K562 (cell line): ENCODE data around the gene GPR162. TPM values are rescaled to one million over a fixed set of nuclear protein-coding genes. Genes with fewer than 3 reads are reported as not detected.

Experiments
- ATAC-seq: fragments of 200-7000 bp; cut with Tn5 transposase; 3 replicates; pipeline ENCODE4 v1.9.1; 2020; ENCODE audit warnings: moderate library complexity
- BruUV-seq: library from RNA; stranded (reverse); fragments of 400-500 nt; replicated peaks from 2 replicates; lab custom pipeline; 2021; lab: Mats Ljungman, UMichigan
- CTCF ChIA-PET: fragments of 300-600 bp; formaldehyde crosslinking; extraction: SDS; loops from one replicate; lab custom pipeline; 2021; ENCODE audit warnings: low intra/inter-chr PET ratio; lab: Yijun Ruan, JAX
- POLR2A ChIA-PET: fragments of 300-600, 350-650 bp; sonication (Branson Sonifier 250); formaldehyde crosslinking; extraction: SDS; loops from one replicate; lab custom pipeline; 2021; ENCODE audit warnings: antibody characterized with exemption, inconsistent platforms; lab: Yijun Ruan, JAX
- DNase-seq, 4 experiments: peaks; one replicate each; pipeline versions ENCODE4 v3.0.0 to v3.0.0-alpha.2; 2011 to 2018; ENCODE audit warnings: low spot score in 3 of 4, mixed read lengths in 3 of 4; ENCODE audit errors: extremely low read depth in 1 of 4
- FAIRE-seq: peaks from 2 replicates; lab custom pipeline; 2011; peaks lifted over from hg19 to GRCh38; lab: Jason Lieb, UNC
- H2AFZ ChIP-seq: 2 replicates; pipeline ENCODE4 v1.6.0; 2011; ENCODE audit warnings: low read depth, low read length, control low read depth, inconsistent platforms
- H3K27ac ChIP-seq: fragments of 200-600 bp; 3 replicates; pipeline ENCODE4 v1.8.0; 2011; ENCODE audit warnings: low read depth, mild to moderate bottlenecking, control low read depth, inconsistent platforms, low read length, moderate library complexity, mixed read lengths; ENCODE audit errors: extremely low read depth
- H3K27me3 ChIP-seq, 2 experiments: fragments of 300-600 bp in 1 of 2; 2 replicates in 1 of 2; 3 replicates in 1 of 2; pipeline versions ENCODE4 v1.6.0 to v1.8.0; 2011; ENCODE audit warnings: inconsistent platforms in 2 of 2, low read length in 2 of 2, mild to moderate bottlenecking in 1 of 2, mixed read lengths in 1 of 2, moderate library complexity in 1 of 2; ENCODE audit not compliant: control insufficient read depth in 2 of 2, insufficient read depth in 2 of 2
- H3K36me3 ChIP-seq: fragments of 300-600 bp; 3 replicates; pipeline ENCODE4 v1.8.0; 2011; ENCODE audit warnings: mild to moderate bottlenecking, low read length, inconsistent platforms; ENCODE audit not compliant: control insufficient read depth, insufficient read depth
- H3K4me1 ChIP-seq, 2 experiments: fragments of 200-600 bp in 1 of 2; replicated peaks in 1 of 2; 2 replicates in 1 of 2; 3 replicates in 1 of 2; pipeline versions ENCODE4 v1.5.1 to v1.8.0; 2011; ENCODE audit warnings: inconsistent platforms in 2 of 2, low read length in 2 of 2, mild to moderate bottlenecking in 1 of 2, mixed read lengths in 1 of 2, moderate library complexity in 1 of 2; ENCODE audit not compliant: control insufficient read depth in 2 of 2, insufficient read depth in 2 of 2
- H3K4me2 ChIP-seq: 2 replicates; pipeline ENCODE4 v1.6.1; 2011; ENCODE audit warnings: low read length, control low read depth, inconsistent platforms, mixed read lengths; ENCODE audit not compliant: insufficient read depth
- H3K4me3 ChIP-seq: fragments of 200-600 bp; sonication (generic), shearing (Covaris generic); 2 replicates; pipeline ENCODE4 v1.5.1; 2016; ENCODE audit warnings: control low read depth, inconsistent platforms
- H3K79me2 ChIP-seq: fragments of 200-600 bp; 3 replicates; pipeline ENCODE4 v1.8.0; 2011; ENCODE audit warnings: low read length, inconsistent platforms; ENCODE audit not compliant: control insufficient read depth, insufficient read depth
- H3K9ac ChIP-seq, 2 experiments: 2 replicates each; pipeline versions ENCODE4 v1.6.0 to v1.6.1; 2011; ENCODE audit warnings: low read depth in 2 of 2, low read length in 2 of 2, control low read depth in 1 of 2, inconsistent platforms in 1 of 2, mild to moderate bottlenecking in 1 of 2, mixed read lengths in 1 of 2; ENCODE audit not compliant: insufficient read depth in 1 of 2
- H3K9me1 ChIP-seq: one replicate; pipeline ENCODE4 v1.6.0; 2011; ENCODE audit warnings: inconsistent platforms, mild to moderate bottlenecking, low read length, moderate library complexity; ENCODE audit not compliant: control insufficient read depth, insufficient read depth
- H3K9me3 ChIP-seq: replicated peaks from 2 replicates; pipeline ENCODE4 v1.5.1; 2011; ENCODE audit warnings: low read depth, low read length, inconsistent platforms; ENCODE audit not compliant: control insufficient read depth, insufficient read depth
- H4K20me1 ChIP-seq: replicated peaks from 2 replicates; pipeline ENCODE4 v1.6.1; 2011; ENCODE audit warnings: low read length, inconsistent platforms, mixed read lengths; ENCODE audit not compliant: control insufficient read depth, insufficient read depth
- ATF2 ChIP-seq: sonication (generic); formaldehyde crosslinking; IDR thresholded peaks from 2 replicates; pipeline ENCODE4 v1.8.1; 2022; ENCODE audit warnings: missing genetic modification reagents
- BRCA1 ChIP-seq, 2 experiments: fragments of 450-650 bp in 1 of 2; sonication (generic) in 1 of 2; formaldehyde crosslinking in 1 of 2; IDR thresholded peaks; 2 replicates each; pipeline versions ENCODE4 v1.5.0 to v1.6.1; 2017 to 2020; ENCODE audit warnings: mild to moderate bottlenecking in 1 of 2, missing genetic modification reagents in 1 of 2
- CTBP1 ChIP-seq: fragments of 450-650 bp; IDR thresholded peaks from 2 replicates; pipeline ENCODE4 v1.6.1; 2016; ENCODE audit warnings: borderline replicate concordance
- HNRNPUL1 ChIP-seq: fragments of 200-400 bp; formaldehyde crosslinking; IDR thresholded peaks from 2 replicates; pipeline ENCODE4 v1.6.1; 2017; ENCODE audit warnings: low read length
- L3MBTL2 ChIP-seq: fragments of 450-650 bp; IDR thresholded peaks from 2 replicates; pipeline ENCODE4 v1.6.1; 2016; ENCODE audit warnings: mild to moderate bottlenecking, moderate library complexity
- NELFE ChIP-seq: IDR thresholded peaks from 2 replicates; pipeline ENCODE4 v1.6.1; 2011; ENCODE audit warnings: mild to moderate bottlenecking; ENCODE audit not compliant: insufficient read depth, insufficient read length
- NFYB ChIP-seq: IDR thresholded peaks from 2 replicates; pipeline ENCODE4 v1.6.1; 2011; ENCODE audit warnings: mild to moderate bottlenecking, moderate library complexity; ENCODE audit not compliant: insufficient read length; ENCODE audit errors: extremely low read depth
- RUNX1 ChIP-seq: sonication (generic); IDR thresholded peaks from 2 replicates; pipeline ENCODE4 v1.6.1; 2016; ENCODE audit warnings: antibody characterized with exemption, low read depth
- SAP30 ChIP-seq: fragments of 200-600 bp; sonication (generic); IDR thresholded peaks from 2 replicates; pipeline ENCODE4 v1.6.1; 2012; ENCODE audit warnings: borderline replicate concordance, low read depth, mild to moderate bottlenecking, moderate library complexity, low read length, control low read depth, inconsistent platforms; ENCODE audit not compliant: insufficient read depth, poor library complexity, severe bottlenecking
- TOE1 ChIP-seq, 2 experiments: fragments of 450-650 bp in 1 of 2; sonication (generic) in 1 of 2; formaldehyde crosslinking in 1 of 2; IDR thresholded peaks; 2 replicates each; pipeline versions ENCODE4 v1.7.1 to v1.8.0; 2016 to 2022; ENCODE audit warnings: borderline replicate concordance in 2 of 2, mild to moderate bottlenecking in 2 of 2, antibody characterized with exemption in 1 of 2, inconsistent platforms in 1 of 2, low read depth in 1 of 2, missing genetic modification reagents in 1 of 2, moderate library complexity in 1 of 2
- VEZF1 ChIP-seq: fragments of 200-800 bp; sonication (Bioruptor generic); IDR thresholded peaks from 2 replicates; pipeline ENCODE4 v1.6.1; 2017; ENCODE audit warnings: missing genetic modification characterization, missing compliant biosample characterization
- ZC3H4 ChIP-seq: sonication (generic); formaldehyde crosslinking; IDR thresholded peaks from 2 replicates; pipeline ENCODE4 v1.9.0; 2021; ENCODE audit warnings: missing genetic modification reagents, borderline replicate concordance
- ZFP36 ChIP-seq: fragments of 150-350 bp; IDR thresholded peaks from 2 replicates; pipeline ENCODE4 v1.6.1; 2018; ENCODE audit warnings: low read length, low read depth; ENCODE audit not compliant: partially characterized antibody
- ZNF311 ChIP-seq: fragments of 250-450 bp; sonication (Bioruptor Pico); IDR thresholded peaks from 2 replicates; pipeline ENCODE4 v1.4.0; 2020; ENCODE audit warnings: mild to moderate bottlenecking, moderate library complexity
- ZNF324 ChIP-seq: fragments of 250-450 bp; sonication (Bioruptor Pico); IDR thresholded peaks from 2 replicates; pipeline ENCODE4 v1.4.0; 2020; ENCODE audit warnings: mild to moderate bottlenecking
- ZNF696 ChIP-seq: fragments of 250-450 bp; sonication (Bioruptor Pico); conservative IDR thresholded peaks from 2 replicates; pipeline ENCODE4 v1.4.0; 2020; ENCODE audit warnings: mild to moderate bottlenecking, moderate library complexity
- WGBS: fragments of 100-300 bp; shearing (Covaris generic); methylation state at CpG from one replicate; pipeline ENCODE4 v1.1.6; 2016; ENCODE audit warnings: low coverage, mixed read lengths; ENCODE audit not compliant: insufficient coverage; ENCODE audit errors: missing lambda C conversion rate; 5-methylcytosine and 5-hydroxymethylcytosine counted together
- in situ Hi-C: fragments of 300-500 bp; cut with MboI; formaldehyde crosslinking; loops from 4 replicates; pipeline ENCODE4 v1.15.0; 2018; ENCODE audit warnings: inconsistent platforms, mixed read lengths
- intact Hi-C: fragments of 100-400 bp; cut with micrococcal nuclease; formaldehyde crosslinking; loops from 2 replicates; pipeline ENCODE4 v1.14.2; 2022
- polyA plus RNA-seq, 8 experiments: library from polyadenylated mRNA; depleted of rRNA in 4 of 8; stranded (reverse) in 5 of 8; unstranded in 3 of 8; fragments of >200 nt; fragmentation: Nextera tagmentation in 2 of 8; fragmentation: Illumina TruSeq in 1 of 8; extraction: Ambion mirVana in 2 of 8; extraction: Trizol in 1 of 8; gene quantifications; 2 replicates each; pipeline versions ENCODE4 v1.2.1 to v1.2.3, GENCODE V29; 2011 to 2014; ENCODE audit warnings: inconsistent platforms in 1 of 8, missing spikeins in 1 of 8
- total RNA-seq, 7 experiments: library from RNA; depleted of rRNA in 6 of 7; stranded (reverse); fragments of >200 nt in 6 of 7; fragmentation: Illumina TruSeq in 2 of 7; extraction: Trizol in 2 of 7; gene quantifications; 2 replicates each; pipeline versions ENCODE4 v1.2.1 to v1.2.3, GENCODE V29; 2011 to 2021; ENCODE audit warnings: low replicate concordance in 1 of 7
- TF ChIP-seq, protein P1 (sequence below): fragments of 450-650 bp; formaldehyde crosslinking; conservative IDR thresholded peaks from 2 replicates; pipeline ENCODE4 v1.4.0; 2022; ENCODE audit warnings: mild to moderate bottlenecking, missing genetic modification characterization

Gene GPR162
- total and polyA plus RNA-seq, 9 of the 15 experiments (the other 6 are each of a cell fraction or from before 2014, with no cell fraction given): 0.65 to 1.8 (median 1.1) TPM; not detected in 2

DNA sequence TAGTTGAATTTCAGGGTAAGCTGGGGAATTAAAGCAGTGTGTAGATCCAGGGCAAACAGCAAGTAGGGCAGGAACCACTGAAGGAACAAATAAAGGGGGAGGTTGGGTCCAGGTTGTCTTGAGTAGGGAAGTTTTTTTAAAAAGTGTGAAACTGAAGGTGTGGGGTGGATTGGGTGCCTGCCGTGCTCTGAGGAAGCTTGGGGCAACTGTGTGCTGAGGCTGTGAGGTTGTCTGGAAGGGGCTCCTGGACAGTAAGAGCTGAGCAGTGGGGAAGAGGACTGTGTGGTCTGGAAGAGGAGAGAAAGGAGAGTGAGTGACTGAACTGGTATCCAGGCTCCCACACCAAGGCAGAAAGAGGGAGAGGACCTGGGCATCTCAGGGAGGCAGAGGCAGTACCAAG, 10.9 kb upstream of the GPR162 start:
- Histone ChIP-seq H3K9me3 (no peaks in the 10 kb centered on the region), H3K9ac (peak overlapping the region; percentile 14 to 72; a peak in 2 of 4 replicates), H3K4me3 (no peak overlapping the region), H3K27ac (peak overlapping the region; percentile 26; the same call in 1 of the 3 replicates), H3K36me3 (no peaks in the 10 kb centered on the region), H3K4me2 (no peak overlapping the region), H3K4me1 (peaks cover 0 to 7% of the 10 kb centered on the region in 2 experiments; a peak in 3 of 5 replicates), H3K79me2 (no peaks in the 10 kb centered on the region), H3K27me3 (no peaks in the 10 kb centered on the region), H2AFZ (peak overlapping the region; percentile 87), H4K20me1 (no peaks in the 10 kb centered on the region), H3K9me1 (no peaks in the 10 kb centered on the region)
- DNase-seq (no peak), ATAC-seq (peak; percentile 22; the same call in 2 of the 3 replicates), FAIRE-seq (no peak)
- no TSS peak for BruUV-seq
- in situ Hi-C loops: no loop called here
- WGBS: 67% methylated on average over 1 of the region's 1 CpG
- POLR2A ChIA-PET: interaction anchor here (0.6 to 2.1 kb wide), 2 partner anchors 18 to 62 kb away, joined by 3 to 5 read pairs; no protein-coding TSS in a partner anchor
- intact Hi-C loops: no loop called here
- CTCF ChIA-PET: no interaction called here
- TF ChIP-seq ZNF311 (CRISPR knock-in tag) (no peak), VEZF1 (CRISPR knock-in tag) (no peak), CTBP1 (no peak), TOE1 (IDR thresholded peaks at IDR 0.05; ENCODE audit: borderline replicate concordance) (no peak), TOE1 (CRISPR knock-in tag; IDR thresholded peaks at IDR 0.05; ENCODE audit: borderline replicate concordance, low read depth) (no peak), NELFE (no peak), RUNX1 (no peak), ZC3H4 (CRISPR knock-in tag) (no peak), ATF2 (CRISPR knock-in tag) (no peak), NFYB (no peak), L3MBTL2 (no peak), ZFP36 (no peak), ZNF696 (CRISPR knock-in tag) (no peak), SAP30 (no peak), HNRNPUL1 (no peak), BRCA1 (IDR thresholded peaks at IDR 0.05) (no peak), BRCA1 (CRISPR knock-in tag; IDR thresholded peaks at IDR 0.05) (no peak), ZNF324 (no peak)
- TF ChIP-seq, protein P1, sequence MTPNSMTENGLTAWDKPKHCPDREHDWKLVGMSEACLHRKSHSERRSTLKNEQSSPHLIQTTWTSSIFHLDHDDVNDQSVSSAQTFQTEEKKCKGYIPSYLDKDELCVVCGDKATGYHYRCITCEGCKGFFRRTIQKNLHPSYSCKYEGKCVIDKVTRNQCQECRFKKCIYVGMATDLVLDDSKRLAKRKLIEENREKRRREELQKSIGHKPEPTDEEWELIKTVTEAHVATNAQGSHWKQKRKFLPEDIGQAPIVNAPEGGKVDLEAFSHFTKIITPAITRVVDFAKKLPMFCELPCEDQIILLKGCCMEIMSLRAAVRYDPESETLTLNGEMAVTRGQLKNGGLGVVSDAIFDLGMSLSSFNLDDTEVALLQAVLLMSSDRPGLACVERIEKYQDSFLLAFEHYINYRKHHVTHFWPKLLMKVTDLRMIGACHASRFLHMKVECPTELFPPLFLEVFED (CRISPR knock-in tag): no peak
